Measurements from ENCODE around the gene SORBS1. TPM values are rescaled to one million over a fixed set of nuclear protein-coding genes. Genes with fewer than 3 reads are reported as not detected.

SORBS1 gene
- total RNA-seq, 1 donor from 2014 or later, result 16.1 TPM

DNA sequence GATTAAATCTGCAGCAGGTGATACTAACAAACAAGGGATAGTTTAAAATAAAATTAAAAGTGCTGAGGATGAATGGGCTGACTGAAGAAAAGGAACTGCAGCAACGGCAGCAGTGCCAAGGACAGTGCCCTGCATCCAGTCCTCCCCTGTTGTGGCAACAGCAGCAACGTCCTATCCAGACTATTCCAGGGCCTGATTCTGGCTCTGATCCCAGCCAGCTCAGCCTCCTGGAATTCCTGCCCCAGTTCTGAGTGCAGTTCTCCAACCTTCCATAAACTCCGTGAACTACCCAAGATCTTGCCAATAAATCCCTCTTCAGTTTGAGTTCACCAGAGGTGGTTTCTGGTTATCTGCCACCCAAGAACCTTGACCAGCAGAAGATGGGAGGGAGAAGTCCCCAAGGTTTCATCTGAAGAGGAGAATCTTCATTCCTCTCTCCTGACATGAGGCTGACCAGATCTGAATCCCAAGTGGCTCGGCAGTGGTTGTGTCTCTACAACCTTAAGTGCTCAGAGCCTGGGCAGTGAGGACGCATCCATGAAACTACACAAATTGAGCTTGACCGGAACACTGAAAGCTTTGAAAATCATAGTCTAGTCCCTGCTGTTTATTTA, 115.8 kb downstream of the SORBS1 start:
- no peaks in the 10 kb centered on the region for H3K36me3 ChIP-seq
- no peak overlapping the region for H3K9ac ChIP-seq
- no peak overlapping the region for H3K27ac ChIP-seq
- no peaks in the 10 kb centered on the region for H3K27me3 ChIP-seq
- H3K4me3 ChIP-seq, result no peak overlapping the region
- H3K27ac Mint-ChIP-seq, result no peak overlapping the region
- H3K79me2 ChIP-seq (ENCODE audit: low read depth), result no peaks in the 10 kb centered on the region
- peaks cover 2% of the 10 kb centered on the region for H3K4me1 Mint-ChIP-seq
- no peaks in the 10 kb centered on the region for H3K4me1 ChIP-seq
- no peaks in the 10 kb centered on the region for H3K36me3 Mint-ChIP-seq
- no peak overlapping the region for H3K4me2 ChIP-seq
- no peaks in the 10 kb centered on the region for H3F3A ChIP-seq (ENCODE audit: low read depth)
- TF ChIP-seq, protein P1, sequence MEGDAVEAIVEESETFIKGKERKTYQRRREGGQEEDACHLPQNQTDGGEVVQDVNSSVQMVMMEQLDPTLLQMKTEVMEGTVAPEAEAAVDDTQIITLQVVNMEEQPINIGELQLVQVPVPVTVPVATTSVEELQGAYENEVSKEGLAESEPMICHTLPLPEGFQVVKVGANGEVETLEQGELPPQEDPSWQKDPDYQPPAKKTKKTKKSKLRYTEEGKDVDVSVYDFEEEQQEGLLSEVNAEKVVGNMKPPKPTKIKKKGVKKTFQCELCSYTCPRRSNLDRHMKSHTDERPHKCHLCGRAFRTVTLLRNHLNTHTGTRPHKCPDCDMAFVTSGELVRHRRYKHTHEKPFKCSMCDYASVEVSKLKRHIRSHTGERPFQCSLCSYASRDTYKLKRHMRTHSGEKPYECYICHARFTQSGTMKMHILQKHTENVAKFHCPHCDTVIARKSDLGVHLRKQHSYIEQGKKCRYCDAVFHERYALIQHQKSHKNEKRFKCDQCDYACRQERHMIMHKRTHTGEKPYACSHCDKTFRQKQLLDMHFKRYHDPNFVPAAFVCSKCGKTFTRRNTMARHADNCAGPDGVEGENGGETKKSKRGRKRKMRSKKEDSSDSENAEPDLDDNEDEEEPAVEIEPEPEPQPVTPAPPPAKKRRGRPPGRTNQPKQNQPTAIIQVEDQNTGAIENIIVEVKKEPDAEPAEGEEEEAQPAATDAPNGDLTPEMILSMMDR (IDR thresholded peaks at IDR 0.05), result no peak
- no peak for TF ChIP-seq EZH2 (IDR thresholded peaks at IDR 0.05)
- no peak for TF ChIP-seq EZH2phosphoT487 (IDR thresholded peaks at IDR 0.05)
- H3K27me3 Mint-ChIP-seq (ENCODE audit: insufficient read depth, low read depth), result peaks cover 4% of the 10 kb centered on the region
- no peak overlapping the region for H3K4me3 Mint-ChIP-seq
- no peaks in the 10 kb centered on the region for H4K20me1 ChIP-seq (ENCODE audit: low read depth)
- H2AFZ ChIP-seq (replicated peaks), result no peak overlapping the region
- no peaks in the 10 kb centered on the region for H3K9me3 ChIP-seq (ENCODE audit: low read depth)
- no peak for DNase-seq (ENCODE audit: low spot score)
- H3K9me3 Mint-ChIP-seq, result no peaks in the 10 kb centered on the region

DNA sequence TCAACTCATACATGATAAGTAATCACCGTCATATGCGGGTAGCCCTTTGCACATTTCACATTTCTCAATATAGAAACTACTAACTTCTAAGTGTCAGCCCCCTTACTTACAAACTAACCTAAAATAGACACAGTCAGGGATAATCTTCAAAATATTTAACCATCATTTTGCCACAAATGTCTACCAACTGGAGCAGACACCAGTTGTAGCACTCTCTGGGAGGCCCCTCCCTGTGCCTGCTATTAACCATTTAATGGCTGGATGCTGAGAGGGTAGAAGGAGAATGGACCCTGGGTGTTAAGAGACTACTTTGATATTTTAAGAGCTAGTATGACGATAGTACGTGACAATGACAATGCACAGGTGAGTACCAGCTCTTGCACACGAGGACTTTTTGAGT, 116.4 kb downstream of the SORBS1 start:
- no peak overlapping the region for H2AFZ ChIP-seq (replicated peaks)
- H3K9ac ChIP-seq, result no peak overlapping the region
- TF ChIP-seq, protein P1 (IDR thresholded peaks at IDR 0.05), result no peak
- TF ChIP-seq EZH2 (IDR thresholded peaks at IDR 0.05) (no peak), EZH2phosphoT487 (IDR thresholded peaks at IDR 0.05) (no peak)
- H3K36me3 ChIP-seq, result no peaks in the 10 kb centered on the region
- Mint-ChIP-seq H3K4me1 (peaks cover 2% of the 10 kb centered on the region), H3K27ac (no peak overlapping the region), H3K36me3 (no peaks in the 10 kb centered on the region), H3K9me3 (no peaks in the 10 kb centered on the region), H3K4me3 (no peak overlapping the region), H3K27me3 (ENCODE audit: insufficient read depth, low read depth) (peaks cover 4% of the 10 kb centered on the region)
- H3K9me3 ChIP-seq (ENCODE audit: low read depth), result no peaks in the 10 kb centered on the region
- no peak overlapping the region for H3K4me2 ChIP-seq
- H3K27ac ChIP-seq, result no peak overlapping the region
- H4K20me1 ChIP-seq (ENCODE audit: low read depth), result no peaks in the 10 kb centered on the region
- DNase-seq (ENCODE audit: low spot score), result no peak
- no peaks in the 10 kb centered on the region for H3K4me1 ChIP-seq
- no peak overlapping the region for H3K4me3 ChIP-seq
- H3K79me2 ChIP-seq (ENCODE audit: low read depth), result no peaks in the 10 kb centered on the region
- no peaks in the 10 kb centered on the region for H3K27me3 ChIP-seq
- H3F3A ChIP-seq (ENCODE audit: low read depth), result no peaks in the 10 kb centered on the region

DNA sequence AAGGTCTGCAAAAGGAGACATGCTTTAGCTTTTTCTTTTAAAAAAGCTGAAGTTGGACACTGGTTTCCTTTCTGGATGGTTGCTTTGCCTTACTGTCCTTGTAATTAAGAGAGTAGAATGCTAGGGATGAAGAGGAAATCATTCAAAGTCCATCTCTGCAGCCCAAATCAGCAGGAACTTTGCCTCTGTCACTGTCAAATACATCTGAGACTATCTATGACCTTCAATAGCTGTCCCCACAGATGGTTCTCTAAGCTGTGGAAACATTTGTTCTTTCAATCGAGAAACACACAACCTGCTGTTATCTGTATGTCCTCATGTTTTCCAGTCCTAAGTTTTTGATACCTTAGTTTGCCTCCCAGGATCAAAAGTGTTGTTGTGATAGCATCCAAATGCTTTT, 117.5 kb downstream of the SORBS1 start:
- TF ChIP-seq, protein P1 (IDR thresholded peaks at IDR 0.05), result no peak
- TF ChIP-seq EZH2phosphoT487 (IDR thresholded peaks at IDR 0.05) (no peak), EZH2 (IDR thresholded peaks at IDR 0.05) (no peak)
- Histone ChIP-seq H3K79me2 (ENCODE audit: low read depth) (no peaks in the 10 kb centered on the region), H3K27ac (no peak overlapping the region), H3K27me3 (no peaks in the 10 kb centered on the region), H3K4me1 (no peaks in the 10 kb centered on the region), H3K9ac (no peak overlapping the region), H3K4me2 (no peak overlapping the region), H3K9me3 (ENCODE audit: low read depth) (no peaks in the 10 kb centered on the region), H3K4me3 (no peak overlapping the region), H2AFZ (replicated peaks) (no peak overlapping the region), H3K36me3 (no peaks in the 10 kb centered on the region), H3F3A (ENCODE audit: low read depth) (no peaks in the 10 kb centered on the region), H4K20me1 (ENCODE audit: low read depth) (no peaks in the 10 kb centered on the region)
- DNase-seq (ENCODE audit: low spot score), result no peak
- no peak overlapping the region for H3K27ac Mint-ChIP-seq
- peaks cover 2% of the 10 kb centered on the region for H3K4me1 Mint-ChIP-seq
- peaks cover 5% of the 10 kb centered on the region for H3K27me3 Mint-ChIP-seq (ENCODE audit: insufficient read depth, low read depth)
- H3K4me3 Mint-ChIP-seq, result no peak overlapping the region
- H3K36me3 Mint-ChIP-seq, result no peaks in the 10 kb centered on the region
- no peaks in the 10 kb centered on the region for H3K9me3 Mint-ChIP-seq

Measured in neural progenitor cell (in vitro differentiated cells).